GM12891 (cell line): ENCODE measurements around the gene BTBD3.

Experiments used
- DNase-seq: peaks from one replicate; pipeline ENCODE4 v3.0.0; 2011; ENCODE audit warnings: low spot score; ENCODE audit not compliant: insufficient read length
- FAIRE-seq: peaks from 2 replicates; lab custom pipeline; 2011; peaks lifted over from hg19 to GRCh38; lab: Jason Lieb, UNC
- PAX5 ChIP-seq: IDR thresholded peaks from 2 replicates; pipeline ENCODE4 v1.6.1; 2011; ENCODE audit warnings: low read length, moderate library complexity, mild to moderate bottlenecking; ENCODE audit not compliant: insufficient read depth, severe bottlenecking
- POLR2A ChIP-seq: IDR thresholded peaks from 2 replicates; pipeline ENCODE4 v1.6.1; 2011; ENCODE audit warnings: low read depth, low read length, control low read depth
- POLR2AphosphoS5 ChIP-seq: IDR thresholded peaks from 2 replicates; pipeline ENCODE4 v1.6.1; 2011; ENCODE audit warnings: low read depth, low read length, control low read depth
- POU2F2 ChIP-seq: IDR thresholded peaks from 2 replicates; pipeline ENCODE4 v1.6.1; 2011; ENCODE audit warnings: low read depth, mild to moderate bottlenecking, control low read depth, low read length, moderate library complexity
- SPI1 ChIP-seq: IDR thresholded peaks from 2 replicates; pipeline ENCODE4 v1.6.1; 2011; ENCODE audit warnings: low read depth, low read length, control low read depth
- TAF1 ChIP-seq: IDR thresholded peaks from 2 replicates; pipeline ENCODE4 v1.6.1; 2011; ENCODE audit warnings: low read depth, low read length, control low read depth

BTBD3 gene

GRCh38 chr20:11912013-11912658 lies 5.6 kb upstream of the BTBD3 start:
- DNase-seq, result no peak
- TF ChIP-seq POLR2AphosphoS5, result no peak
- no peak for TF ChIP-seq SPI1
- TF ChIP-seq POLR2A, result no peak
- FAIRE-seq, result no peak

- FAIRE-seq, result no peak
- no peak for DNase-seq
Observed at GRCh38 chr20:11912659-11913415, 4.9 kb upstream of the BTBD3 start.

GRCh38 chr20:11918391-11918845 lies 725 bp downstream of the BTBD3 start:
- DNase-seq, result no peak
- no peak for FAIRE-seq
- no peak for TF ChIP-seq TAF1
- TF ChIP-seq SPI1, result no peak
- TF ChIP-seq PAX5, result no peak

More at GRCh38 chr20:11912659-11913415, 4.9 kb upstream of the BTBD3 start:
- TF ChIP-seq POLR2AphosphoS5, result no peak

GRCh38 chr20:11918981-11919380 lies 1.3 kb downstream of the BTBD3 start:
- DNase-seq, result no peak
- TF ChIP-seq POLR2A (no peak), SPI1 (no peak), POLR2AphosphoS5 (no peak), PAX5 (no peak), TAF1 (no peak), POU2F2 (no peak)
- no peak for FAIRE-seq

GRCh38 chr20:11919581-11919980 lies 1.9 kb downstream of the BTBD3 start:
- no peak for DNase-seq
- FAIRE-seq, result no peak
- TF ChIP-seq TAF1, result no peak
- no peak for TF ChIP-seq POU2F2
- TF ChIP-seq PAX5, result no peak
- TF ChIP-seq POLR2AphosphoS5, result no peak
- TF ChIP-seq POLR2A, result no peak
- TF ChIP-seq SPI1, result no peak

- TF ChIP-seq TAF1 (no peak), POU2F2 (no peak), POLR2AphosphoS5 (no peak), SPI1 (no peak)
- FAIRE-seq (no peak), DNase-seq (no peak)
Observed at GRCh38 chr20:11920083-11920482, 2.4 kb downstream of the BTBD3 start.

GRCh38 chr20:11921321-11921720 lies 3.6 kb downstream of the BTBD3 start:
- FAIRE-seq (no peak), DNase-seq (no peak)
- TF ChIP-seq PAX5, result no peak
- TF ChIP-seq POU2F2, result no peak
- no peak for TF ChIP-seq SPI1
- TF ChIP-seq POLR2AphosphoS5, result no peak
- TF ChIP-seq TAF1, result no peak
- TF ChIP-seq POLR2A, result no peak

GRCh38 chr20:11922561-11922960 lies 4.9 kb downstream of the BTBD3 start:
- no peak for FAIRE-seq
- TF ChIP-seq SPI1 (no peak), POLR2A (no peak), POU2F2 (no peak), POLR2AphosphoS5 (no peak), TAF1 (no peak), PAX5 (no peak)

GRCh38 chr20:11924923-11925322 lies 7.2 kb downstream of the BTBD3 start:
- FAIRE-seq (no peak), DNase-seq (no peak)
- TF ChIP-seq TAF1 (no peak), PAX5 (no peak), POLR2AphosphoS5 (no peak), POLR2A (no peak), POU2F2 (no peak), SPI1 (no peak)

More at GRCh38 chr20:11922561-11922960, 4.9 kb downstream of the BTBD3 start:
- no peak for DNase-seq

- no peak for FAIRE-seq
- TF ChIP-seq PAX5 (no peak), TAF1 (no peak), POU2F2 (no peak), POLR2A (no peak), POLR2AphosphoS5 (no peak), SPI1 (no peak)
- no peak for DNase-seq
Observed at GRCh38 chr20:11926292-11926998, 8.8 kb downstream of the BTBD3 start.
